Glutamatergic neuron (in vitro differentiated cells): Measurements from ENCODE around the gene SIPA1L3. TPM values are rescaled to one million over a fixed set of nuclear protein-coding genes. Genes with fewer than 3 reads are reported as not detected.

ENCODE experiments used
- DNase-seq: peaks from one replicate; pipeline ENCODE4 v3.0.0; 2022
- H3K27ac Mint-ChIP-seq: one replicate; pipeline ENCODE4 v1.8.0; 2020; ENCODE audit warnings: mild to moderate bottlenecking, mixed read lengths, inconsistent platforms; ENCODE audit not compliant: unreplicated experiment
- H3K27me3 Mint-ChIP-seq: one replicate; pipeline ENCODE4 v1.8.0; 2020; ENCODE audit warnings: mild to moderate bottlenecking, moderate library complexity, mixed read lengths, inconsistent platforms; ENCODE audit not compliant: unreplicated experiment
- H3K36me3 Mint-ChIP-seq: one replicate; pipeline ENCODE4 v1.8.0; 2020; ENCODE audit warnings: mild to moderate bottlenecking, mixed read lengths, inconsistent platforms; ENCODE audit not compliant: unreplicated experiment
- H3K4me1 Mint-ChIP-seq: one replicate; pipeline ENCODE4 v1.8.0; 2020; ENCODE audit warnings: mild to moderate bottlenecking, low read depth, mixed read lengths, inconsistent platforms; ENCODE audit not compliant: unreplicated experiment
- H3K4me3 Mint-ChIP-seq: one replicate; pipeline ENCODE4 v1.8.0; 2020; ENCODE audit warnings: mild to moderate bottlenecking, mixed read lengths, inconsistent platforms; ENCODE audit not compliant: unreplicated experiment
- H3K9me3 Mint-ChIP-seq: one replicate; pipeline ENCODE4 v1.8.0; 2020; ENCODE audit warnings: mild to moderate bottlenecking, moderate library complexity, mixed read lengths, inconsistent platforms; ENCODE audit not compliant: unreplicated experiment
- total RNA-seq: library from RNA; stranded (reverse); fragmentation: NEBNext Ultra II Directional; extraction: Animal tissue kit (Norgen Biotek cat#: 25700); gene quantifications from one replicate; pipeline ENCODE4 v1.2.1, GENCODE V29; 2021; ENCODE audit not compliant: unreplicated experiment
- TF ChIP-seq, protein P1 (sequence below): fragments of 200-600 bp; sonication (generic); IDR thresholded peaks from one replicate; pipeline ENCODE4 v1.5.0; 2021; ENCODE audit not compliant: partially characterized antibody, unreplicated experiment

The SIPA1L3 gene
- total RNA-seq, 1 donor from 2014 or later = 97.7 TPM

- peak overlapping the region; percentile 62 for H3K27ac Mint-ChIP-seq
These were observed 188.7 kb downstream of the SIPA1L3 start for GRCh38 chr19:38095411-38096308.

GRCh38 chr19:38099966-38100365 lies 193.0 kb downstream of the SIPA1L3 start:
- H3K4me1 Mint-ChIP-seq = peaks cover 3% of the 10 kb centered on the region
- peaks cover 3% of the 10 kb centered on the region for H3K9me3 Mint-ChIP-seq
- TF ChIP-seq, protein P1, sequence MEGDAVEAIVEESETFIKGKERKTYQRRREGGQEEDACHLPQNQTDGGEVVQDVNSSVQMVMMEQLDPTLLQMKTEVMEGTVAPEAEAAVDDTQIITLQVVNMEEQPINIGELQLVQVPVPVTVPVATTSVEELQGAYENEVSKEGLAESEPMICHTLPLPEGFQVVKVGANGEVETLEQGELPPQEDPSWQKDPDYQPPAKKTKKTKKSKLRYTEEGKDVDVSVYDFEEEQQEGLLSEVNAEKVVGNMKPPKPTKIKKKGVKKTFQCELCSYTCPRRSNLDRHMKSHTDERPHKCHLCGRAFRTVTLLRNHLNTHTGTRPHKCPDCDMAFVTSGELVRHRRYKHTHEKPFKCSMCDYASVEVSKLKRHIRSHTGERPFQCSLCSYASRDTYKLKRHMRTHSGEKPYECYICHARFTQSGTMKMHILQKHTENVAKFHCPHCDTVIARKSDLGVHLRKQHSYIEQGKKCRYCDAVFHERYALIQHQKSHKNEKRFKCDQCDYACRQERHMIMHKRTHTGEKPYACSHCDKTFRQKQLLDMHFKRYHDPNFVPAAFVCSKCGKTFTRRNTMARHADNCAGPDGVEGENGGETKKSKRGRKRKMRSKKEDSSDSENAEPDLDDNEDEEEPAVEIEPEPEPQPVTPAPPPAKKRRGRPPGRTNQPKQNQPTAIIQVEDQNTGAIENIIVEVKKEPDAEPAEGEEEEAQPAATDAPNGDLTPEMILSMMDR = no peak
- H3K27me3 Mint-ChIP-seq = peaks cover 9% of the 10 kb centered on the region
- DNase-seq = no peak
- no peak overlapping the region for H3K4me3 Mint-ChIP-seq
- H3K36me3 Mint-ChIP-seq = peaks cover 11% of the 10 kb centered on the region
- no peak overlapping the region for H3K27ac Mint-ChIP-seq

More at GRCh38 chr19:38095411-38096308, 188.7 kb downstream of the SIPA1L3 start:
- Mint-ChIP-seq H3K4me3 (peak overlapping the region; percentile 2), H3K27me3 (peaks cover 6% of the 10 kb centered on the region), H3K36me3 (peaks cover 11% of the 10 kb centered on the region), H3K4me1 (peaks cover 3% of the 10 kb centered on the region), H3K9me3 (peaks cover 3% of the 10 kb centered on the region)
- TF ChIP-seq, protein P1 = peak; percentile 62
- DNase-seq = peak; percentile 84

DNA sequence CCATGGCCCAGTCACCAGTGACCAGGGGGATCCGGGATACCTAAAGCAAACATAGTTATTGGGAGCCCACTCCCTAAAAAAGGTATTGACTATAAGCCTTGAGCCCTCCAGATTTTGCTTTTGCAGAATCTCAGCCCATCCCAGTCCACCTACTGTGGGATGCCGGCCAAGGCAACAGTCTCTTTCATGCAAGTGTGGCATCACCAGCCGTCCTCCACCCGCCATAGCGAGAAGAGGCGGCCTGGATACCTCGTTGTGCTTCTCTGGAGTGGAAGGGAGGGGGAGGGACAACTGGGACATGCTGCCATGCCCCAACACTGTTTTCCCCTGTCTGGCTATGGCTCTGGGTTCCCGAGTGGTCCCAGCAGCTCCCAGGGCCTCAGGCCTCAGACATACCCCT lies 193.6 kb downstream of the SIPA1L3 start:
- H3K36me3 Mint-ChIP-seq = peaks cover 13% of the 10 kb centered on the region

DNA sequence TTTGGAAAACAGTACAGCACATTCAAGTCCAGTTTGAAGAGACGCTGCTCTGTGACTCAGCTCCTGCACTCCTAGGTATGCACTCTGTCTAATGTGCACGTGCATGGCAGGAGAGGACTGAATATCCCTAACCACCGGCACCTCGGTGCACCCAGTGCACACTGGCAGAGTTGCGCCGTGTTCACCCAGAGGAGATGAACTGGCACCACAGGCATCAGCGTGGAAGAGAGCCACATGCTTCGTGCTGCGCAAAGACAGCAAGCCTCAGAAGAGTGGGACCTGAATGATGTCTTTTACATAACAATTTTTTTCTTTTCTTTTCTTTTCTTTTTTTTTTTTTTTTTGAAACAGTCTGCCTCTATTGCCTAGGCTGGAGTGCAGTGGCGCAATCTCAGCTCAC lies 194.7 kb downstream of the SIPA1L3 start:
- no peak for DNase-seq
- Mint-ChIP-seq H3K36me3 (peaks cover 19% of the 10 kb centered on the region), H3K4me3 (no peak overlapping the region), H3K4me1 (no peaks in the 10 kb centered on the region), H3K9me3 (no peaks in the 10 kb centered on the region), H3K27me3 (peaks cover 7% of the 10 kb centered on the region), H3K27ac (no peak overlapping the region)
- TF ChIP-seq, protein P1 = no peak

More for the DNA sequence above, 193.6 kb downstream of the SIPA1L3 start:
- Mint-ChIP-seq H3K4me1 (peaks cover 3% of the 10 kb centered on the region), H3K9me3 (no peaks in the 10 kb centered on the region), H3K27me3 (peaks cover 7% of the 10 kb centered on the region), H3K27ac (no peak overlapping the region), H3K4me3 (no peak overlapping the region)
- TF ChIP-seq, protein P1 = no peak
- no peak for DNase-seq

GRCh38 chr19:38105574-38105973 lies 198.6 kb downstream of the SIPA1L3 start:
- TF ChIP-seq, protein P1 = no peak
- peaks cover 4% of the 10 kb centered on the region for H3K9me3 Mint-ChIP-seq
- H3K4me1 Mint-ChIP-seq = no peaks in the 10 kb centered on the region
- H3K4me3 Mint-ChIP-seq = no peak overlapping the region
- peaks cover 7% of the 10 kb centered on the region for H3K27me3 Mint-ChIP-seq
- no peak for DNase-seq
- no peak overlapping the region for H3K27ac Mint-ChIP-seq
- H3K36me3 Mint-ChIP-seq = peaks cover 8% of the 10 kb centered on the region
